Chondrocyte (in vitro differentiated cells): Measurements from ENCODE around the gene SMIM7. TPM values are rescaled to one million over a fixed set of nuclear protein-coding genes. Genes with fewer than 3 reads are reported as not detected.
"Not testable (repeated sequence)": the region's sequence is repeated elsewhere in the genome, so short reads cannot be mapped to it uniquely, and the experiment has no call there.

ENCODE experiments used
- DNase-seq: peaks from one replicate; pipeline ENCODE4 v3.0.0; 2021; ENCODE audit warnings: mixed read lengths, low spot score
- H3K27ac Mint-ChIP-seq: one replicate; pipeline ENCODE4 v1.8.0; 2021; ENCODE audit warnings: mild to moderate bottlenecking, moderate library complexity, mixed read lengths; ENCODE audit not compliant: unreplicated experiment
- H3K27me3 Mint-ChIP-seq: 2 replicates; pipeline ENCODE4 v1.8.0; 2021; ENCODE audit warnings: low read depth, mixed read lengths
- H3K36me3 Mint-ChIP-seq: 2 replicates; pipeline ENCODE4 v1.8.0; 2021; ENCODE audit warnings: low read depth, mixed read lengths
- H3K4me1 Mint-ChIP-seq: 2 replicates; pipeline ENCODE4 v1.8.0; 2021; ENCODE audit warnings: low read depth, mild to moderate bottlenecking, mixed read lengths
- H3K4me3 Mint-ChIP-seq: one replicate; pipeline ENCODE4 v1.8.0; 2021; ENCODE audit warnings: mild to moderate bottlenecking, moderate library complexity, mixed read lengths; ENCODE audit not compliant: unreplicated experiment
- H3K9me3 Mint-ChIP-seq: 2 replicates; pipeline ENCODE4 v1.8.0; 2021; ENCODE audit warnings: low read depth, mixed read lengths
- CTCF ChIP-seq: fragments of 200-600 bp; sonication (generic); IDR thresholded peaks from 2 replicates; pipeline ENCODE4 v1.5.0; 2021; ENCODE audit warnings: antibody characterized with exemption, mild to moderate bottlenecking, moderate library complexity
- total RNA-seq: library from RNA; stranded (reverse); gene quantifications from 3 replicates; pipeline ENCODE4 v1.2.1, GENCODE V29; 2021

The SMIM7 gene
- total RNA-seq, 1 donor from 2014 or later: 47.7 TPM

GRCh38 chr19:16676101-16676798, 16.3 kb upstream of the SMIM7 start:
- DNase-seq: no peak
- no peaks in the 10 kb centered on the region for H3K4me1 Mint-ChIP-seq
- peaks cover 5% of the 10 kb centered on the region for H3K9me3 Mint-ChIP-seq
- H3K36me3 Mint-ChIP-seq: peaks cover 5% of the 10 kb centered on the region
- no peak overlapping the region for H3K27ac Mint-ChIP-seq
- H3K27me3 Mint-ChIP-seq: no peaks in the 10 kb centered on the region
- H3K4me3 Mint-ChIP-seq: no peak overlapping the region
- no peak for TF ChIP-seq CTCF

- H3K27me3 Mint-ChIP-seq, DNase-seq: not testable (repeated sequence)
Measured at GRCh38 chr19:16673839-16674238, 13.9 kb upstream of the SMIM7 start.

GRCh38 chr19:16673231-16673630, 13.3 kb upstream of the SMIM7 start:
- no peaks in the 10 kb centered on the region for H3K36me3 Mint-ChIP-seq

More at GRCh38 chr19:16673839-16674238, 13.9 kb upstream of the SMIM7 start:
- H3K4me3 Mint-ChIP-seq, H3K9me3 Mint-ChIP-seq, H3K36me3 Mint-ChIP-seq, H3K27ac Mint-ChIP-seq, H3K4me1 Mint-ChIP-seq: not testable (repeated sequence)

DNA sequence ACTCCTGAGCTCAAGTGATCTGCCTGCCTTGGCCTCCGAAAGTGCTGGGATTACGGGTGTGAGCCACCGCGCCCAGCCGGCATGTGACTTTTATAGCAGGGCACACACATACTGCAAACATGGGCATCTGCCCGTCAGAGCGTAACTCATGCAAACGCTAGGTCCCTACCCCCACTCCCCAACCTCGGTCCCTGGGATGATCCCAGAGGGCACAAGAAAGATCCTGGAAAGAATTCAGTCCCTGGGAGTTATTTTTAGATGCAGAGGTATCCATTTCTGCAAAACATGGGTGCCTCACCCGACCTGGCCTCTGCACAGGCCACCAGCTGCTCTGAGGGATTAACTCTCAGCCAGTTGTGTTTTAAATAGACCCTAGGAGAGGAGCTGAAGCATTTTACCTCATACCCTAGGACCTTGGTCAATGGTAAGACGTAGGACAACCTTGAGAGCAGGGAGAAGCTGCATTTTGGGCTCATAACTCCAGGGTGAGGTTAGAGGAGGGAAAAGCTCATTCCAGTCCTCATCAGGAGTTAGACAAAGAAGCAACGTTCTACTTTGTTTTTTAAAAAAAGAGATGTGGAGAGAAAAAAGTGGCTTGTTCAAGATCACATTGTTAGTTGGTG, 11.8 kb upstream of the SMIM7 start:
- H3K27ac Mint-ChIP-seq: no peak overlapping the region
- no peaks in the 10 kb centered on the region for H3K36me3 Mint-ChIP-seq
- no peak for TF ChIP-seq CTCF
- no peaks in the 10 kb centered on the region for H3K9me3 Mint-ChIP-seq
- no peaks in the 10 kb centered on the region for H3K4me1 Mint-ChIP-seq
- DNase-seq: no peak
- no peak overlapping the region for H3K4me3 Mint-ChIP-seq
- H3K27me3 Mint-ChIP-seq: no peaks in the 10 kb centered on the region

More at GRCh38 chr19:16673231-16673630, 13.3 kb upstream of the SMIM7 start:
- H3K4me3 Mint-ChIP-seq: no peak overlapping the region
- H3K9me3 Mint-ChIP-seq: no peaks in the 10 kb centered on the region
- TF ChIP-seq CTCF: no peak
- H3K27me3 Mint-ChIP-seq: no peaks in the 10 kb centered on the region
- DNase-seq: no peak
- H3K4me1 Mint-ChIP-seq: no peaks in the 10 kb centered on the region
- no peak overlapping the region for H3K27ac Mint-ChIP-seq

- Mint-ChIP-seq H3K9me3 (no peaks in the 10 kb centered on the region), H3K4me3 (no peak overlapping the region), H3K27ac (no peak overlapping the region), H3K36me3 (no peaks in the 10 kb centered on the region), H3K4me1 (no peaks in the 10 kb centered on the region), H3K27me3 (no peaks in the 10 kb centered on the region)
- no peak for DNase-seq
- no peak for TF ChIP-seq CTCF
Measured at GRCh38 chr19:16670291-16670690, 10.3 kb upstream of the SMIM7 start.

DNA sequence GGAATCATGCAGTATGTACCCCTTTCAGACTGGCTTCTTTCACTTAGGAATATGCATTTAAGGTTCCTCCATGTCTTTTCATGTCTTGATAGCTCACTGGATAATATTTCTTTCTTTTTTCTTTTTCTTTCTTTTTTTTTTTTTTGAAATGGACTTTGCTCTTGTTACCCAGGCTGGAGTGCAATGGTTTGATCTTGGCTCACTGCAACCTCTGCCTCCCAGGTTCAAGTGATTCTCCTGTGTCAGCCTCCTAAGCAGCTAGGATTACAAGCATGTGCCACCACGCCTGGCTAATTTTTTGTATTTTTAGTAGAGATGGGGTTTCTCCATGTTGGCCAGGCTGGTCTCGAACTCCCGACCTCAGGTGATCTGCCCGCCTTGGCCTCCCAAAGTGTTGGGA, 8.8 kb upstream of the SMIM7 start:
- not testable (repeated sequence) for H3K27me3 Mint-ChIP-seq, H3K9me3 Mint-ChIP-seq, H3K27ac Mint-ChIP-seq, DNase-seq, H3K4me1 Mint-ChIP-seq, H3K36me3 Mint-ChIP-seq, H3K4me3 Mint-ChIP-seq
